ENCODE results near the gene SENP1.

DNA sequence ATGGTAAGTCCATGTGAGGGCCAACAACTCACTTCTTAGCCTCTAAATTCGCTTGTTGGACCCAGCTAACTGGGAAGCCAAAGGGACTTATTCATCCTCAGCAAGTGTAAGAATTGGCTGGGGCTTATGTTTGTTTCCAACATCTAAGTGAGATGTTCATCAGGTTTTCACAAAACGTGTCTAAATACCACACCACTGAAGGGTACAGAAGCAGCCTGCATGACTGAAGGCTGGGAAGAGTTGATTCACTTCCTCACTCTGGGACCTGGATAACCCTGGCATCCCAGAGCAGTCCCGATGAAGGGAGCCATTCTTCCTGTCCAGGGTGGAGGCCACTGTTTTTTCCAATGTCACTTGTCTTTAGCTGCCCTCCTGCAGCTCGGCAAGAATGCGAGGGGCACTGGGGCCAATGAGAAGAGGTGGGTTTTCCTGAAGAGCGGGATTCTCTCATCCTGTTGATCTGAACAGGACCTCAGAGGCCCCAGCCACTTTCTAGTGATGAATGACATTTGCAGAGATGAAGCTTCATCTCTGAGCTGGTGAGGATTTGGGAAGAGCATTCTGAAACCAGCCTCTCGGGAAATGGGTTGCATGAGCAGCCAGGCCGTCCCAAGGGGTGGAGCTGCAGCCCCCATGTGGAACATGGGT is 89.4 kb downstream of the SENP1 start:
- TF ChIP-seq, protein P1, sequence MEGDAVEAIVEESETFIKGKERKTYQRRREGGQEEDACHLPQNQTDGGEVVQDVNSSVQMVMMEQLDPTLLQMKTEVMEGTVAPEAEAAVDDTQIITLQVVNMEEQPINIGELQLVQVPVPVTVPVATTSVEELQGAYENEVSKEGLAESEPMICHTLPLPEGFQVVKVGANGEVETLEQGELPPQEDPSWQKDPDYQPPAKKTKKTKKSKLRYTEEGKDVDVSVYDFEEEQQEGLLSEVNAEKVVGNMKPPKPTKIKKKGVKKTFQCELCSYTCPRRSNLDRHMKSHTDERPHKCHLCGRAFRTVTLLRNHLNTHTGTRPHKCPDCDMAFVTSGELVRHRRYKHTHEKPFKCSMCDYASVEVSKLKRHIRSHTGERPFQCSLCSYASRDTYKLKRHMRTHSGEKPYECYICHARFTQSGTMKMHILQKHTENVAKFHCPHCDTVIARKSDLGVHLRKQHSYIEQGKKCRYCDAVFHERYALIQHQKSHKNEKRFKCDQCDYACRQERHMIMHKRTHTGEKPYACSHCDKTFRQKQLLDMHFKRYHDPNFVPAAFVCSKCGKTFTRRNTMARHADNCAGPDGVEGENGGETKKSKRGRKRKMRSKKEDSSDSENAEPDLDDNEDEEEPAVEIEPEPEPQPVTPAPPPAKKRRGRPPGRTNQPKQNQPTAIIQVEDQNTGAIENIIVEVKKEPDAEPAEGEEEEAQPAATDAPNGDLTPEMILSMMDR (IDR thresholded peaks at IDR 0.05; ENCODE audit: insufficient read depth, low read length, poor library complexity, severe bottlenecking): no peak
- TF ChIP-seq EZH2phosphoT487 (conservative IDR thresholded peaks at IDR 0.05; ENCODE audit: low read length): no peak

Measured in SU-DHL-6 (cell line).